MV-4-11 (cell line): ENCODE measurements around the gene PGLYRP4.
"Not testable (repeated sequence)": the region's sequence is repeated elsewhere in the genome, so short reads cannot be mapped to it uniquely, and the experiment has no call there.

Experiments used
- DNase-seq: peaks from one replicate; lab custom pipeline; 2025; lab: John Stamatoyannopoulos, UW

Gene PGLYRP4

GRCh38 chr1:153337980-153338853, 10.4 kb downstream of the PGLYRP4 start:
- no peak for DNase-seq

GRCh38 chr1:153336650-153337049, 12.0 kb downstream of the PGLYRP4 start:
- DNase-seq = no peak

- DNase-seq = no peak
These were observed 14.7 kb downstream of the PGLYRP4 start for GRCh38 chr1:153333902-153334301.

GRCh38 chr1:153324912-153325311, 23.7 kb downstream of the PGLYRP4 start:
- no peak for DNase-seq

- DNase-seq = no peak
These were observed 26.1 kb downstream of the PGLYRP4 start for GRCh38 chr1:153322568-153322967.

- DNase-seq = not testable (repeated sequence)
These were observed 30.5 kb downstream of the PGLYRP4 start for GRCh38 chr1:153318145-153318544.

- DNase-seq = not testable (repeated sequence)
These were observed 32.6 kb downstream of the PGLYRP4 start for GRCh38 chr1:153316013-153316412.

DNA sequence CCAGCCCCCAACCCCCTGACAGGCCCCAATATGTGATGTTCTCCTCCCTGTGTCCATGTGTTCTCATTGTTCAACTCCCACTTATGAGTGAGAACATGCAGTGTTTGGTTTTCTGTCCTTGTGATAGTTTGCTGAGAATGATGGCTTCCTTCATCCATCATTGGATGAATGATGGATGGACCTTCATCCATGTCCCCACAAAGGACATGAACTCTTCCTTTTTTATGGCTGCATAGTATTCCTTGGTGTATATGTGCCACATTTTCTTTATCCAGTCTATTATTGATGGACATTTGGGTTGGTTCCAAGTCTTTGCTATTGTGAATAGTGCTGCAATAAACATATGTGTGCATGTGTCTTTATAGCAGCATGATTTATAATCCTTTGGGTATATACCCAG, 34.3 kb downstream of the PGLYRP4 start:
- DNase-seq = not testable (repeated sequence)

- no peak for DNase-seq
These were observed 35.4 kb downstream of the PGLYRP4 start for GRCh38 chr1:153313288-153313687.

DNA sequence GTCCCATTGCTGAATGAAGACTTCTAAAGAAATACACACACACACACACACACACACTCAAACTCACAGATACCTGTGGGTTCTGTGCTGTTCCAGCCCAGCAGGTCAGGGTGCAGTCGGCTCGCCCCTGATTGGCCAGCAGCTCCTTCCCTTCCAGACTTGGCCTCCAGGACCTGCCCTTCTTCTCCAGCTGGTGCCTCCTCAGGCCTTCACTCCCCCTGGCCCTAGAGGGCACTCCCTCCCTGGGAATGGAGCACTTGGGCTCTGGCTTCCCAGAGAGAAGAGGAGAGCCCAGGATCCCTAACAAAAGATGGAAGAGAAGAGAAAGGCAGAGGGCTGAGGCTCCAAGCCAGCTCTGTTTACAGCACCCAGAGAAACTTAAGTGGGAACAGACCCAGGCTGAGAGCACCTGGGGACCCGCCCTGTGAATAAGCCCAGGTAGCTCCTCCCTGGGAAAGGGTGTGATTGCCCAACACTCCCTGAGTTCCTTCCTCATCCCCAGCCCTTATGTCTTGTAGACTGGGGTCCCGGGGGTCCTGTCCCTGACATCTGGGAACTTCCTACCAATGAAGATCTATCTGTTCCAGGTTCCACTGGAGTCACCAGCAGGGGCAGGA, 36.0 kb downstream of the PGLYRP4 start, which contains the start of gene PGLYRP3:
Gene PGLYRP3, minus strand, starts transcription at position 383 of the 617 bp plus-strand sequence. CDS start 2,287 bp downstream, outside the sequence.
- DNase-seq = no peak

DNA sequence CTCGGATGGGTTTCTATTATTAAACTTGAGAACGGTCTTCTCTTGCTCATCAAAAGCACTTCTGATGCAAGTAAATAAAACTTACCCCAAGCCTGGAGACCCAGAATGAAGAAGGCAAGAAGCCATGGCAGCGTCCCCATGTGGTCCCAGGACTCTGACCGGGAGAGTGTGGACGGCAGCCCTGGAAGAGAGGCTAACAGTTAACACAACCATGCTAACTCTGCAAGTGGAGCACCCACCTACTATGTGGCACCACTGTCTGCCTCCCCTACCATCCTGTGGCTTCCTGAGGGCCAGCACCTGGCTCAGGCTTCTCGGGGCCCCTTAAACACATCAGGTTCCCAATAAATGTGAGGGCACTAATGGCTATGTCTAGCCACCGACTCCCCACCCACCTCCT, 38.1 kb downstream of the PGLYRP4 start:
- DNase-seq = no peak

DNA sequence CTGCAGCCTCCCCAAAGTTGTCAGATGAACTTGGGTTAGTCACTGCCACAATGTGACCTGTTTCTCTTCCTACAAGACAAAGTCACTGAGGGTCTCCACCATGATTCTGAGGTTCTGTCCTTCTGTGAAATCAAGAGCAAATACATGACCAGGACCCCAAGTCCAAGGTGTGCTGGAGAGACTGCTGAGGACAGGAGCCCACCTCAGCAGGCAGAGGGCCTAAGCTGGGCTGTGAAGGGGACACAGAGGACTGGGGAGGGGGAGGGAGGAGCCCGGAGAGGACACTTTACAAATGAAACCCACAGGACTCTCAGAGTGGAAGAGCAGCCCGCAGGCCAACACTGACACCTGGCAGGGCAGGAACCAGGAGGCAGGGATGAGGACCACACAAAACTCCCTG, 39.2 kb downstream of the PGLYRP4 start:
- DNase-seq = no peak

GRCh38 chr1:153308540-153308939, 40.1 kb downstream of the PGLYRP4 start:
- no peak for DNase-seq

GRCh38 chr1:153307221-153307600, 41.4 kb downstream of the PGLYRP4 start:
- no peak for DNase-seq

DNA sequence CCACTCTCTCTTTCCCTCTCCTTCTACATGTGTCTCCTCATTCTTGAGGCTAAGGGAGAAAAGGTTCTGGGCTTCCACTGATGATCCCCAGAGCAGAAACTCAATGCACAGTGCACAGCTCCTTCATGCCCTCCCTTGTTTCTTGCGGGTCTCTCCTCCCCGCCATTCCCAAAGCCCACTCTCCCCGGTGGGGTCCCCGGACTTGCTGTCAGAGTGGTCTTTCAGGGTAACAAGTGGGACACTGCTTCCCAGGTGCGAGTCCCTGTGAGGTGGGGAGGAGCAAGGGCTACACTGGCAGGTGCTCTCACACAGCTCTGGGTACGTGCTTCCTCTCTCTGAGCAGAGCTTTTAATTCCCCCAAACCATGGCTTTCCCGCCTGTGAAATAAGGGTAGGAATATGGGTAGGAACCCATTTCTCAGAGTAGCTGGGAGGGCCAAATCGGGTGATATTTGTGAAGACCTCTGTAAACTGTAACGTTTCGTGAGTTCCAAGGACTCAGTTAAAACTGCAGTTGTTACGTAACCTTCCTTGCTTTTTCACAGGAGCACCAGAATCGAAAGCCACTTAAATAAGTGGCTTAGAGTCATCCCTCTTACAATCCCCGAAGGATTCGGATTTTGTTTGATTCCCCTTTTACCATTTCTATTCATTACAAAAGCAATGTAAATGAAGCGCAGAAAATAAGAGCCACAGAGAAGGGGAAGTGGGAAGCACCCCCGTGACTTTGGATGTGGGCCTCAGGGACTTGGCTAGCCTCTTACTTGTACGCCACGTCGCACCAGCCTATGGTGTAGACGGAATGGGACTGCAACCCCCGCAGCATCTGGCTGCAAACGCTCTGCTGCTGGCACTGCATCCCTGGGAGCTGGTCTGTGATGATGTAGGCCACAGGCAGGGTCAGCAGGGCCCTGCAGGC, 42.1 kb downstream of the PGLYRP4 start:
- DNase-seq = peak; percentile 93

DNA sequence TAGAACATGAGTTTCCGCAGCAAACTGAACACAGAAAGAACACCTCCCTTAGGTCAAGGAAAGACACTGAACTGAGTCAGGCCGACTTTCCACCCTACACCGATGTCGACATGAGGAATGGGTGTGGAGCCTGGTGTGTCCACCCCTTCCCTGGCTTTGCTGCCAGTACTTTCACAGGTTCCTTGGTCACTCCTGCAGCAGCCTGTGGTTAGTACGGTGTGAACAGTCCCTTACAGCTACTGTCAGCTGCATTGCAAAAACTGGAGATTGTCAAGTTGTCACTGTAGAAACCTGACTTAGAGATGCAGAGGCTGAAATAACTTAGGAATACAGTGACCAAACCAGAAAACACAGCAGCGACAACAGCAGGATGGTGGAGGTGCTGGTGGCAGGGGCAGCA, 43.0 kb downstream of the PGLYRP4 start:
- DNase-seq = no peak

GRCh38 chr1:153302308-153302707, 46.3 kb downstream of the PGLYRP4 start:
- no peak for DNase-seq

GRCh38 chr1:153293851-153294250, 54.8 kb downstream of the PGLYRP4 start:
- no peak for DNase-seq

DNA sequence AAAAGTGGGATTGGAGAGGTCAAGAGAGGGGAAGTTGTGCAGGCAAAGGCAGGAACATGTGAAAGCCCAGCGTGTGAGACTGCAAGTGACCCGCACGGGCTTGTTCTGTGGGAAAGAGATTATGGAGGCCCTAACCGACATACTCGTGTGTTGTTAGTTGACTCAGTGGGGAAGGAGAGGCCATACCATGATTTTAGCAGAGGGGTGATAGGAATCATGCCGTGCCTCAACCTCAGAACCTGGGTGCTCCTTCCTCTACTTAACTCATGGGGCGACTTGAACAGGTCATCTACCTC, 55.2 kb downstream of the PGLYRP4 start:
- DNase-seq = no peak

DNA sequence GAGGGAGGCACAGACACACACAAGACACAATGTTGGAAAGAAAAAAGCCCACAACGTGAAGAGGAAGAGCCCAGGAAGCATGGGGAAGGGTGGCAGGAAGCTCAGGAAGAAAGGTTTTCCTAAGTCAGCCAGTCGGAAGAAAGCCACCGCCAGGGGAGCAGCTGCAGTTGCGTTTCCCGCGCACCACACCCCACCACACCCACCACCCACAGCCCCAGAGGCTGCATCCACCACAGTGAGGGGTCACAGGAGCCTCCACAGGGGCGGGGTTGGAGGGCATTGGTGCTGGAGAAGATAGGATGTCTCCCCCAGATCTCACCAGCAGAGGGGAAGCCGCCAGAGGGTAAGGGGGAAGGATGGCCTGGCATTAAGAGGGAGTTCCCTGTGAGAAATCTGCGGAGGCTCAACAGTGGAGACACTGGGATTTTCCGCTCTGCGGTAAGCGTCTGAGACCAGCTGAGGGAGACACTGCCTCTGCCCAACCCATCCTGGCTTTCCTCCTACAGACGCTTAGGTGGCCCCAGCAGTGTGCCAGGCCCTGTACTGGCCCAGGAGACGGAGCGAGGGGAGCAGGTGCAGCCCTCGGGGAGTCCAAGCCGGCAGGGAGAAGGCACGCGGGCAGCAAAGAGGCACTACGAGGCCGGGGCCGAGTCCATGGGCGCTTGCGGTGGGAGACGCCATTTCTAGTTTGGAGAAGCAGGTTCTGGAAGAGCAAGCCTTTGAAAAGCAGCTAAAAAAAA, 55.7 kb downstream of the PGLYRP4 start:
- DNase-seq = no peak

- no peak for DNase-seq
These were observed 56.5 kb downstream of the PGLYRP4 start for GRCh38 chr1:153292185-153292584.

GRCh38 chr1:153291514-153291913, 57.1 kb downstream of the PGLYRP4 start:
- no peak for DNase-seq
